HG03469 (cell line): ENCODE measurements around the gene CAPZB.
"Not testable (repeated sequence)": the region's sequence is repeated elsewhere in the genome, so short reads cannot be mapped to it uniquely, and the experiment has no call there.

Experiments
- ATAC-seq: cut with Tn5 transposase; IDR thresholded peaks from one replicate; pipeline ENCODE4 v1.9.1; 2021; ENCODE audit warnings: mild to moderate bottlenecking, moderate library complexity, moderate number of reproducible peaks; ENCODE audit not compliant: unreplicated experiment

The CAPZB gene

DNA sequence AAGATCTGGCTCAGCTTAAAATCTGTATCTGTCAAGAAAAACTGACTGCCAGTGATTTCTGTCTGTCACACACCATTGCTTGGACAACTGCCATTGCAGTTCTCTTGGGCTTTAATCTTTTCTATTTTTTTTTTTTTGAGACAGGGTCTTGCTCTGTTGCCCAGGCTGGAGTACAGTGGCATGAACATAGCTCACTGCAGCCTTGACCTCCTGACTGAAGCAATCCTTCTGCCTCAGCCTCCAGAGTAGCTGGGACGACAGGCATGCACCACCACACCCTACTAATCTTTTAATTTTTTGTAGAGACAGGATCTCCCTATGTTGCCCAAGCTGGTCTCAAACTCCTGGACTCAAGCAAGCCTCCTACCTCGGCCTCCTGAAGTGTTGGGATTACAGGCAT is 14.5 kb upstream of the CAPZB start:
- ATAC-seq = not testable (repeated sequence)

GRCh38 chr1:19497443-19497842 is 12.1 kb upstream of the CAPZB start:
- ATAC-seq = not testable (repeated sequence)

GRCh38 chr1:19496527-19496874 is 11.2 kb upstream of the CAPZB start:
- no peak for ATAC-seq

DNA sequence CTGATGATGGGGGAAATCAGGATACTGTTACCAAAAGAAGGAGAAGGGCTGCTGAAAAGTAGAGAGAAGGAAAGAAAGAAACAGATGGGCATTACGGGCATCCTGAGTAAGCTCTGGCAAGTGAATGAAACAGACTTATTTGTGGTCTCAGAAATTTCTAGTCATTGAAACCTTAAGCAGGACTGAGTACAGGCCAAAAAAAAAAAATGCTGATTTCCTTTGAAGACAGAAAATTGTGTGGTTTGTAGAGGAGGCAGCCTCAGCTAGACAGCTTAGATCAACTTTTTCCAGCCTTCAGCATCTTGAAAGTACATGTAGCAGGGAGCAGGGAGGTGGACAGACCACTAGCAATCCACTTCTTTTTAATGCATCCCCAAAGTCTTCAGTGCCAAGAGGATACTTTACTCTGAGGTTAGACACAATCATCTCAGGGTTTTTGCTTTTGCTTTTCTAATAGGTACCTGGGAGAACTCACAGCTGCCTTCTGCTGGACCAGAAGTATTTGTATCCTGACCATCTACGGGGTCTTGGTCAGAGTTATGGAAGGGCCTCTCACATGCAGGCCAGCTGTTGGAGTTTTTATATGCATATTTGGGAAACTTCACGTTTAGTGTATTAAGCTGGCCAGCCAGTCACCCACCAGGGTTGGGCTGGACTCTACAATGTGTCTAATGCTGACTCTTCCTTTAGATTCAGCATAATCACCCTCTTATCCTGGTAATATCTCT is 10.6 kb upstream of the CAPZB start:
- no peak for ATAC-seq

DNA sequence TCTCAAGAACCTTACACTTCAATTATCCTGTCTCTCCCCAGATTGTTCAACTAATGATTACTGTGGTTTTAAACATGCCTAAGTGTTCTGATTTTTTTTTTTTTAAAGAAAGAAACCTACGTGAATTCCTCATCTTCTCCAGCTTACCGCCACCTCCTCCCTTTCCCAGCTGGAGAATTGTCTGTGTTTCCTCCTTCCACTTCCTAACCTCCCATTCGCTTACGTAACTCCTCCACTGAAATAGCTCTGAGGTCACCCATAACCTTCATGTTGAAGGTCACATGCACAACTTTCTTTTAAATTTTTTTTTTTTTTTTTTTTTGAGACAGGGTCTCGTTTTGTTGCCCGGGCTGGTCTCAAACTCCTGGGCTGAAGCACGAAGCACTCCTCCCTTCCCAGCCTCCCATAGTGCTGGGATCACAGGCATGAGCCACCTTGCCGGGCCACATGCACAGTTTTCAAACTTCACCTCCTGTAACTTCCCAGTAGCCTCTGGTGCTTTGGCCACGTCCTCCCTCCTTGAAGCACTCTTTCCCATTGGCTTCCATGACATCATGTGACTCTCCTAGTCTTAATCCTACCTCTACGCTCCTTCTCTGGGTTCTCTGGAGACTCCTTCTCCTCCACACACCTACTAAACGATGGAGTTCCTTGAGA is 9.8 kb upstream of the CAPZB start:
- ATAC-seq = no peak

GRCh38 chr1:19493547-19493946 is 8.2 kb upstream of the CAPZB start:
- no peak for ATAC-seq

- no peak for ATAC-seq
Measured at GRCh38 chr1:19489996-19490395, 4.7 kb upstream of the CAPZB start.

- ATAC-seq = no peak
Measured at GRCh38 chr1:19488136-19488535, 2.8 kb upstream of the CAPZB start.

DNA sequence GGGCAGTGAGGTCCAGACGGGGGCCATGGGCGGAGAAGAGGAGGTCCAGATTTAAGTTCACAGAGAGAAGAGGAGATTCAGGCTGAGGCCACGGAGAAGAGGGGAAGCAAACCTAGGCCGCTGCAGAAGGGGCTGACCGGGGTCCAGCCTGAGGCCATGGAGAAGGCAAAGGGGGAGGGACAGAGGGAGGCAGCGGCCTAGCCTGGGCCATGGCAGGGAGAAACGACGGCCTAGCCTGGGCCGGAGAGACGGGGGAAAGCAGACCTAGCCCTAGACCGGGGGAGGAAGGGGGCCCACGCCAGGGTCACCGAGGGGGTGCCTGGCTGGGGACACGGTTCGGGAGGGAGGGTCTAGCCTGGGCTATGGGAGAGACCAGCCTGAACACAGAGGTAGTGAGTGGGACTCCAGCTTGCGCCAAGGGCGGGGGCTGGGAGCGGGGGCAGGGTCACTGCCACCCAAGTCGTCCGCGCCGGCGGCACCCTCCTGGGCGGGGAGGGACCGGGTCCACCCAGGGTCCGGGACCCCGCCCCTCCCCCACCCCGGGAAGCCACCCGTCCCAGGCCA is 459 bp downstream of the CAPZB start:
- ATAC-seq = no peak

DNA sequence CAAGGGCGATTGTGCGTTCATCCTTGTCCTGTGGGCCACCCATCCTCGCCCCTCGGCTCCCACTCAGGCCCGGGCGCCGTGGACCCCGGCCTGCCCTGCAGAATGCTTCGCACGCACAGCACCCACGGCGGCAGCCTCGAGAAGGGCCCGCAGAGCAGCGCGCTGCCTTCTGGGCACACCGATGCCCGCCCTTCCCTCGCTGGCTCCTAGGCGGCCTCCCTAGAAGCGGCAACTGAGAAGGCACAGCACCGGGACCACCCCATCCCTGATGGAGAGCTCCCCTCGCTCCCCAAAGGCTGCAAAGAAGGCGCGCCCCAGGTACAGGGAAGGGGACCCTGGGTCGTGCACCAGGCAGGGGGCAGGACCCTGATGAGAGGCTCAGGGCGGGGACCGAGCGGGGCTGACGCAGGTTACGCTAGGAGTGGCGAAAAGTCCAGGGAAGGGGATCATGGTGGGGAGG is 971 bp downstream of the CAPZB start:
- ATAC-seq = no peak

GRCh38 chr1:19483691-19484090 is 1.6 kb downstream of the CAPZB start:
- no peak for ATAC-seq

GRCh38 chr1:19483261-19483660 is 2.1 kb downstream of the CAPZB start:
- ATAC-seq = no peak

GRCh38 chr1:19481826-19482398 is 3.4 kb downstream of the CAPZB start:
- no peak for ATAC-seq

DNA sequence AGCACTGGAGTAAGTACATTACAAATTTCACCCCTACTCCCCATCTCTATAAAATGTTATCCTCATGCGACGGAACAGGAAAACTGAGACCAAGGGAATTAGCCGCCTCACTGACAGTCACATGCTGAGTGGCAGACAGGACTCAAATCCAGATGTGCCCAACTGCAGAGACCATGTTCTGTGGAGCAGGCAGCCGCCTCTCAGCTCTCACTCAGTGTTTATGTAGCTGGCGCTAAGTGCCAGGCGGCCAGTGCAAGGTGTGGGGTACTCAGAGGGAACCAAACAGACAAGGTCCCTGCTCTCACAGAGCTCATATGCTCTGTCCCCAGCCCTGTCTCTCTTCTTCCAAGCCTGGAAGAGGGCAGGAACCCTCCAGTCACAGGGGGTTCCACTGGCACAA is 5.1 kb downstream of the CAPZB start:
- ATAC-seq = no peak

DNA sequence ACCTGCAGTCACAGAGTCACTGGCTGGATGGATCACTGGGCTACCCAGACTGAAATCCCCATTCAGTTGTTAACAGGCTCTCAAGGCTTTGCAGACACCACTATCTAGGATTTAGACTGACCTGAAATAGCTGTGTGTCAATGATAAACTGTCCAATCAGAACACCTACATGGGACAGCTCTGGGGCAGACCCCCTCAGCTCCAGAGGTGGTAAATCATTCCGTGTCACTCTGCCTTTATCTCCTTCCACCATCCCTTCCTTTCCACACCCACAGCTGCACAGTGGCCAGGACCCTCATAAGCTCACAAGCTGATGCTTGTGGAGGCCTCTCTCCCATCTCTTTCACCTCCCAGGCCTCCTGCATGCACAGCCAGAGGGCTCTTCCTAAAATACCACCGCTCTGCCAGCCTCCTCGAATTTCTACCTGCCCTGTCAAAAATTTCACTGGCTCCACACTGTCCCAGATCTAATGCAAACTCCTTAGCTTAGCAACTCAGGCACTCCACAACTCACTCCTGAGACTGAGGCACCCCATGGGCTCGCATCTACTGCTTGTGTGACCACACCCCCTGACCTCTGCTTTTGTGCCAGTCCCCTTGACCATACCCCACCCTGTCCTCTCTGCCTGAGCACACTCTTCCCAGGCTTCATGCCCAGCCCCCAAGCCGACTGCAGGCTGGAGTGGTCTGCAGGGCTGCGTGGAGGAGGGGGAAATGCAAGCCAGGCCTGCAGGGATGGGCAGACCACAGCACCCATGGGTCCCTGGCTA is 5.8 kb downstream of the CAPZB start:
- no peak for ATAC-seq

GRCh38 chr1:19478322-19478721 is 7.0 kb downstream of the CAPZB start:
- ATAC-seq = no peak

DNA sequence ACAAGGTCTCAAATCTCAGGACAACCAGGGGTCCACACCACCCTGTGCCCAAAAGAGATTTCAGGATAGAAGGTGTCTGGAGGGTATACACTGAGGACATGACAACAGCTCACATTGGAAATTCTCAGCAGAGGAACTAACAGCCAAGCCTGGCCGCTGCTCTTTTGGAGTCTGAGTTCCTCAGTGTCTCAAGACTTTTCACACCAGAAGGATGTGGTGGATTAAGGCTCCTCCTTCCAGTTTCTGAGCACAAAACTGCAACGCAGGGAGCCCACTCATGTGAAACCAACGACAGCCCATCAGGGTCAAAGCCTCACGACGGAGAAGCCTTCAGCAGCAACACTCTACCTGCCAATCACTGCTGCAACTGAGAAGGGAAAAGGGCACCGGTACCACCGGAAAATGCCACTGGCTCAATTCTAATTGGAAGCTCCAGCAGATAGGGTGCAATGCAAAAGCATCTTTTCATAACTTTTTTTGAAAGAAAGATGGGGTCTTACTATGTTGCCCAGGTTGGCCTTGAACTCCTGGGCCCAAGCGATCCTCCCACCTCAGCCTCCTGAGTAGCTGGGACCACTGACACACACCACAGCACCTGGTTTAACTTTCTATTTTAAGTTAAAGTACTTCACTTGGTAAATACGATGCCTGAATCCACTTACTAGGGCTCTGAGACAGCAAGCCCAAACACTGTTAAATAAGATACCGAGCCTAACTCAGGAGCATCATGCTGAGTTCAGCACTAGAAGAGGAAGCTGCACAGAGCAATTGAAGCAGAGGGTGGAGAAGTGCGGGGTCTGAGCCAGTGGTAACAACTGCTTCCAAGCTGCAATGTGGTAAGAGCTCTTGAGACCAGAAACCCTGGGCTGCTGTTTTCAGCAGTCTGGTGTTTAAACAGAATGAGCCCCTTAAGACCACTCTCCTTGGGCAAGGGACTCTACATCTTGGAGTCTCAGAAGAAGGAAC is 7.8 kb downstream of the CAPZB start:
- no peak for ATAC-seq

DNA sequence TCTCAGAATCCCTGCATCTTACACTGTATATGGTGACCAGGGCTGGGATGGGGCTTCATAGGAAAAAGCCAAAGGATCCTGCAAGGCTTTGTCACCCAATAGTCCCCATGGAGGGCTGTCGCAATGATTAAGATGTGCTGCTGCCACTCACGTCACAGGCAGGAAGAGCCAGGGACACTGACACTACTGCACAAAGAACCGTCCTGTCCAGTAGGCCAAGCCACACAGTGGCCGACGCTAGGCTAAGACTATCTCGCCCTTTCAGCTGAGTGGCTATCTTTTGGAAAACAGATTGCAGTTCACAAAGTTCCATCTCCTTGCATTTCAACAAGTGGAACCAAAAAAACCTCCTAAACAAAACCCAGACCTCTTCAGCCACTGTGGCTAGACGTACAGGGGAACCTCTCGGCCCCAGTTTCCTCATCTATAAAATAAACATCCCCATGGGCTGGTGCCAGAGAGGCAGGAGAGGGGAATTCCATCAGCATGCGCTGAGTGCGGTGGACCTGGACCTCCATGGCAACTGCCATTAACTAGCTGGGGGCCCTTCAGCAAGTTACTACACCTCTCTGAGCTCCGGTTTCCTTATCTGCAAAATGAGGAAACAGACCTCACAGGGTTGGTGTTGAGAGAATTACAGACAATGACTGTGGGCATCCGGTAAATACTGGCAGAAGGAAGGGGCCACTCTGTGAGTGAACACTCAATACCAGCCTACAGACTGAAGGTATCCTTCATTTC is 8.7 kb downstream of the CAPZB start:
- no peak for ATAC-seq

- no peak for ATAC-seq
Measured at GRCh38 chr1:19475296-19475695, 10.0 kb downstream of the CAPZB start.
